Endometrial microvascular endothelial cells (primary cell): Measurements from ENCODE around the gene MDFI. TPM values are rescaled to one million over a fixed set of nuclear protein-coding genes. Genes with fewer than 3 reads are reported as not detected.

Experiments
- in situ Hi-C: cut with HindIII; loops from 2 replicates; pipeline ENCODE4 v1.10.0; 2017; ENCODE audit warnings: low sequenced_read_pairs, low pct_unique_long_range_greater_than_20kb; ENCODE audit errors: inconsistent ontology term
- total RNA-seq: library from RNA; depleted of rRNA; stranded (reverse); fragments of >200 nt; gene quantifications from one replicate; pipeline ENCODE4 v1.2.3, GENCODE V29; 2015; ENCODE audit errors: inconsistent ontology term

Gene MDFI
- total RNA-seq, 1 donor from 2014 or later, result 52.2 TPM

DNA sequence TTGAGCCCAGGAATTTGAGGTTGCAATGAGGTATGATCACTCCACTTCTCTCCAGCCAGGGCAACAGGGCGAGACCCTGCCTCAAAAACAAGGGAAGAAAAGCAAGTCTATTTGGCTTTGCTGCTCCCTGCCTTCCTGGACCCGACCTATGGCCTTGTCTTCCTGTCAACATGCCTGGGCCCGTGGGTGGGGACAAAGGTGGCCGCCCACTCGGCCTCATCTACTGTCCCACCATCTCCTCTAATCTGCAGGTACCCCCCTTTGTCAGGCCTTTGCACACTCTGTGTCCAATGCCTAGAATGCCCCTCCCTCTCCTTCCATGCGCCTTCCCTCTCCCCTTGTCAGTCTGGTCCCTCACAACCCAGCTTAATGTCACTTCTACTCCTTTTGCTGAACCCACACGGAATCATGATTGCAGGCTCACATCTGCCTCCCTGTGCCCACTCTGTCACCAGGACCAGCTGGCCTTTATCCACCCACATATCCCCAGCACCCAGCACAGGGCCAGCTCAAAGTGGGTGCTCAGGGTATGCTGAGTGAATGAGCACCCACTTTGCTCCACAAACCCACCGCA is 40.3 kb downstream of the MDFI start:
- in situ Hi-C loops, result no loop called here

DNA sequence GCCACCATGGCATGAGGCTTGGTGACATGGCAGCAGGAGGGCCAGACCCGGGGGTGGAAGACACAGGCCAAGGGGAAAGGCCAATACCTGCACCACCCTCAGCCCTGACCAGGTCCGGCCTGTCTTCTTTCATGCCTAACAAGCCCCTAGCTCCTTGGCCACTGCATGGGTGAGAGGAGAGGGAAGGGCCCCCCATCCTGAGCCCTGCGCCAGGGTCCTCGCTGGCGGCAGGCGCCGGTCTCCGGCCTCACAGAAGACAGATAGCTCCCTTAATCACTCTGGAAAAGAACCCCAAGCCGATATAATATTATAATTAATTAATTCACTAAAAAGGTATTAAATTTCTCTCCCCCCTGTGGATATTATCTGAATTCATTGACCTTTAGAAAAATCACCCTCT is 41.4 kb downstream of the MDFI start:
- in situ Hi-C loops, result no loop called here

DNA sequence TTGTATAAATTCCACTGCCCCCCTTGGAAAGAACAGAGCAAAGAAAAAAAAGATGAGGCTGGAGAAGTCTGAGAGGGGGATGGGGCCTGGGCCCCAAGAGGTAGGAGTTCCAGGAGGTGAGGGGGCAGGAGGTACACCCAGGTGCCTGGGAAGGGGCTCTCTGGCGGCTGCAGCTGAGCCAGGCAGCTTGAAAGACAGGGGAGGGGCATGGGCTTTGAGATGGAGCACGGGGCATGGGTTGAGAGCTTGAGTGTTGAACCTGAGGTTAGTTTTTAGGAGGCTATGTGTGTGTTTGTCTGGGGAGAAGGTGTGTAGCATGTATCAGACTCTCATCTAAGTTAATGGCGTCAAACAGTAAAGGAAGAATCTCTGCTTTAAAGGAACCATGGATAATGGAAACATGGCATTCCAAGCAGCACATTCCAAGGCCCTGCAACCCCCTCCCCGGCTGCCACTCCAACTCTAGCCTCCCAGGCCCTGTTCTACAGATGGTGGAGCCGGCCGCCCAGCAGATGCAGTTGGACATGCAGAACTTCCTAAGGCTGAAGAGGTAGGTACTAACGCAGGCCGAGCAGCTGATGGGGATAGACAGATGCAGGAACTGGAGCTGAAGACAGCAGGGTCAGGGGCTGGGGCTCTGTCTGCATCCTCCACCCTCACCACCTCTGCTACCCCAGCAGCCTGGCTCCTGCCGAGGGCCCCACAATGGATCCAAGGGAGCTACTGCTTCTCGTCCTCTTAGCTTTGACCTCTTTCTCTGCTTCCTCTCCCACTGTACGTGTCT is 42.1 kb downstream of the MDFI start:
- in situ Hi-C loops, result no loop called here

DNA sequence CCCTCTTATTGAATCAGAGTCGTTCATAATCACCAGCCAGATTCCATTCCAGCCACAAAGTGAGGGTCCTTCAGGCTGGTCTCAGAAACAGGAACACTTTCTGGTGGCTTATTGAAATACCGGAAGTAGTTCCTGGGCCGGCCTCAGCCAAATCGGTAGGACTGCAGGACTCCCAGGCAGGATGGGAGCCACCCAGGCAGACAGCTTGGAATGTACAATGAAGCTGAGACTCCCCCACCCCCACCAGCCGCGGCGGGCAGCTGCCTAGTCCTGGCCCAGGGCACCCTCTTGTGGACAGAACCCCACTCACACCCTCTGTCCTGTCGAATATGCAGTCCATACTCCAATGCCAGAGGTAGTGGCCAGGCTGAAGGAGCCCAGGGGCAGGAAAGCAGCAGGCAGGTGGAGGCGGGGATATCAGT is 43.8 kb downstream of the MDFI start:
- in situ Hi-C loops, result no loop called here

DNA sequence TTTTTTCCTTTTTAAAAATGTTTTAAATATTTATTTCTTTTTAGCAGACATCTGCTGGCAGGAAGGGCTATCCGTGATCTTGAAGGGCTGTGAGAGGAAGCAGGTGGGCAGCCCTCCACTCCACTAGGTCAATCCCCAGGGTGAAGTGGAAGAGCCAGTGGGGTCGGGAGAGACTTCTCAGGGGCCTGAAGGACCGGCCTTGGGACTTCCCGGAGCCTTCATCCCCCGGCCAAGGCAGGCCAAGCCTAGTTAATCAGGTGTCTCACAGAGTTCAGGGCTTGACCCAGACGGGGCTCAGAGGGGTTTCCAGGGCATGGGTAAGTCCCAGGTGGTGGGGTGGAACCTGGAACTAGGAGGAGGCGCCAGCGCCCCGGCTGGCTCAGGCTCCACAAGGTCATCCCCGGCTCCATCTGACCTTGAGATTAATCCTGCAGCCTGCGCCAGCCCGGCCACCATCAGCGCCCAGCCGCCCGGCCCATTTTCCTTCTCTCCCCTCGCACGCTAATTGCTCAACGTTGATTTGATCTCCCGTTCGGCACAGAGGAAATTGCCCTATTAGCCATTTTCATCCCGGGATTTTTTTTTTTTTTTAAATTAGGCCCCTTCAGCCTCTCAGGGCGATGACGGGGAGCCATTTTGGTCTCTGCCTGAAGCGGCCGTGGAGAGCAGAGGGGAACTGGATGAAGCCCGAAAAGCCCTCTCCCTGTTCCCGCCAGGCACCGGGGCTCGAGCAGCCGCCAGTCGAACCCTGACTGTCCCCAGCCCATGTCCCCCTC is 44.4 kb downstream of the MDFI start:
- in situ Hi-C loops, result no loop called here

DNA sequence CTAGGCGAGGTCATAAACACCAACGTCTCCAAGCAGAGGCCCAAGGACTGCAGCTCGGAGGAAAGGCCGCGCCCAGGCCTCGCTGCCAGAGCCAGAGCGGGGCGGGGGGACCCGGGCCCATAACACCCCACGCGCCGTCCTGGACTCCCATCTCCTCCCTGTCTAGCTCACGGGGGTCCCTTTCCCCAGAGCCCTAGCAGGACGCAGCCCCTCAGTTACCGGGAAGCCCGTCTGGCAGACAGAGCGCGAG is 44.9 kb downstream of the MDFI start:
- in situ Hi-C loops, result no loop called here

DNA sequence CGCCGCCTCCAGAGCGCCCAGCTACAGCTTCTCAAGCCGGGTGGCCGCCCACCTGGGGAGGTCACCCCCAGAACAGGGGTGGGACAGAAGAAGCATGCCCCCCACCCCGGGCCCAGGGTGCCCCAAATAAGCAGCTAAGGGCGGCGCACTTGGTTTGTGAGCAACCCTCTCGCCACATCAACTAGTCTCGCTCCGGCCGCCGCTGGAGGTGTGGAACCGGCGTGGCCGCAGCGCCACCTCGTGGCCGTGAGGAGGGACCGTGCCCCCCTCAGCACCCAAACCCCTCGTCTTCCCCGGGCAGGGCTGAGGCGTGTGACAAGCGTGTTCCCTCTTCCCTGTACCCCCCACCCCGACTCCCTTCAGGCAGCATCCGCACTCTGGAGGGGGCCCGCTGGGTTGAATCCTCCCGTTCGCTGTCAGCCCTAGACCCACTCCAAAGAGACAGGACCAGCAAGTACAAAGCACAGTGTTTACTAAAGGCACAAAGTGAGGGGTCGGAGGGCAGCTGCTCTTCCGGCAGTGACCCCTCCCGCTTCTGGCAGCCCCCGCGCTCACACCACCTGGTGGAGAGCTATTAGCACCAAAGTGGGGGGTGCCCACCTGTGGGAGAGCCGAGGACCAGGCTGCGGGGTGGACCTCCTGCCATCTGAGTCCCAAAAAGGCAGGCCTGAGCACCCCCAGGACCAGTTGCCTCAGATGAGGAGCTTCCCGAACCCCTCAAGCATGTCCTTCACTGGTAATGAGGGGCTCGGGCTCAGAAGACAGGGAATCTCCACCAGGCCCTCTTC is 45.4 kb downstream of the MDFI start:
- in situ Hi-C loops, result no loop called here

DNA sequence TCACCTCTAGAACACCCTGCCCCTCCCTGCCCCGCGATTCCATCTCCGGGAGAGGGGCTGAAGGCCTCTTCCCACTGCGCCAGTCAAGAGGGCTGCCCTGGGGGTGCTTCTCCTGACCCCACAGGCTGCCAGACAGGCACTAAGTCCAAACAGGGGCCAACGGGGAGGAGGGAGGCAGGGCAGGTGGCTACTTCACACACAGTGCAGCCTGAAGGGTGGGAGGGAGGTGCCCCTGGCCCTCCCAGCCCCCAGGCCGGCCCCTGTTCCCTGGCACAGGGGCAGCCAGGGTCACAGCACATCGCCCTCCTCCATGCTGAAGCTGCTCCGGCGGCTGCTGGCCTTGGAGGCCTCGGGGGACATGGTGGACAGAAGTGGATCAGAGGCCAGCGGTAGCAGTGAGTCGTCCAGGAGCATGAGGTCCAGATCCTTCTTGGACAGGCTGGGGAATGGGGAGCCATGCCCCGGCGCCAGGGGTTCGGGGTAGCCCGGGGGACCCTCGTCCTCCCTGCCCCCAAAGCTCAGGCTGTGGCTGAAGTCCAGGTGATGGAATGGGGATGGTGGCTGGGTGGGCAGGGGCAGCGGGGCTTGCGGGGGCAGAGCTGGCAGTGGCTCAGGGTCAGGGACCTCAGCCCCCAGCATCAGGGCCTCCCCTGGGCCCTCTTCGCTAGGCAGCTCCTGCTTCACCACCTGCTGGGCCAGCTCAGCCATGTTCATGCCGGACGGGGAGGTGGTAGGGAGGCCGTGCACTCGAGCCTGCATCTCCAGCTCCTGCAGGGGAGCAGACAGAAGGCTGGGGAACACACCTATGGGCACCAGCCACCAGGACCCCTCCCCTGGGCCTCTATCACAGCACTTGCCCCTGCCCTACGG is 46.3 kb downstream of the MDFI start:
- in situ Hi-C loops, result no loop called here

DNA sequence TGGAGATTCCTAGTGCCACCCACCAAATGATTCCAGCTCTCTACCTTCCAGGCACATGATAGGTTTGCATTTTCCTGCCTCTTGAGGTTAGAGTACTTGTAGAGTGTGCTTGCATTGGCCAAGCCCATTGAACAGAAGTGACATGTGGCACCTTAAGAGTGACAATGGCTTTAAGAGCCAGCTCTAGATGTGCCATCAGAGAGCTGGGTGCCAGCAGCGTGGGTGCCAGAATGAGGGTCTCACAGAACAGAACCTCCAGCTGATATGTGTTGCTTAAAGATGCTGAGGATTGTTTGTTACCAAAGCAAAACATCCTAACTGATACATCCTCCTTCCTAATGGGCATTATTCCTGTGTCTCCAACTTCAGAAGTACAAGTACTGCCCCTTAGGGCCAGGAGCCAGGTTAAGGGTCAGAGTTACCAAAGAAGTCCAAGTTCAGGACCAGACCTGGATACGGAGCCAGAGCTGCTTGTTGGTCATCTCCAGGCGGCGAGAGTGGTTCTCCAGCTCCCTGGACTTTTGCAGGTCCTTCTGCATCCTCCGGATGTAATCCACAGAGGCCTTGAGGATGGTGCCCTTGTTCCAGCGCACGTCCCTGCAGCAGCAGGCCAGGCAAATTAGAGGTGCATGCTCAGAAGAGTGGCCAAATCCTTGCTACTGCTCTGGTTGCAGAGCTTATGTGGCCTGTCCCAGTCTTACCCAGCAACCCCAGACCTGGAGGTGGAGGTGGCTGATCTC is 47.5 kb downstream of the MDFI start:
- in situ Hi-C loops, result no loop called here

DNA sequence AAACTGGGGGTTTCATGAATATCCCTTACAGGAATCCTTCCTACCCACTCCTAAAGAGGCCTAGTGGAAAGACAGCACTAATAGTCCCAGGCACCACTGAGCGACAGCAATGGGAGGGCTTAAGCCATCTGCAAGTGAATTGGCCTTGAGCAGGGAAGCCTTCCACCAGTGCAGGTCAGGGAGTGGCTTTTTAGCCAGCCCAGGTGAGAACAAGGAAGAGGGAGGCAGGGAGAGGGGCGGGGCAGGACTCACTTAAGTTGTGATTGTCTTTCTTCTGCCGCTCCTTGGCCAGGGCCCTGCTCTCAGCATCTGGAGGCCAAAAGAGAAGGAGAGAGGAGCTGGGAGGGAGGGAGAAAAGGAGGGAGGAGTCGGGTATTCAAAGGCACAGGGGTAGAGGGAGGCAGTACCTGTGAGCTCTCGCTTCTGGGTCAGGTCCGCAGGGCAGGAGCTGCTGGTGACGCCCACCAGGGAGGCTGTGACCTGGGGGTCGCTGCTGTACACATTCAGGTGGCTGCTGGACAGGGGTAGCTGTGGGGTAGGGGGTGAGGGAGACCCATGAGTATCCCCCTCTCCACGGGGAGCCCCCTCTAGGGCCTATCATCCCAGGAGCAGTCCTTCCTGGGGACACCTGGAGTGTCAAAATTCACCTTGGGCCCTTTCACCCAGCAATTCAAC is 49.4 kb downstream of the MDFI start:
- in situ Hi-C loops, result no loop called here

DNA sequence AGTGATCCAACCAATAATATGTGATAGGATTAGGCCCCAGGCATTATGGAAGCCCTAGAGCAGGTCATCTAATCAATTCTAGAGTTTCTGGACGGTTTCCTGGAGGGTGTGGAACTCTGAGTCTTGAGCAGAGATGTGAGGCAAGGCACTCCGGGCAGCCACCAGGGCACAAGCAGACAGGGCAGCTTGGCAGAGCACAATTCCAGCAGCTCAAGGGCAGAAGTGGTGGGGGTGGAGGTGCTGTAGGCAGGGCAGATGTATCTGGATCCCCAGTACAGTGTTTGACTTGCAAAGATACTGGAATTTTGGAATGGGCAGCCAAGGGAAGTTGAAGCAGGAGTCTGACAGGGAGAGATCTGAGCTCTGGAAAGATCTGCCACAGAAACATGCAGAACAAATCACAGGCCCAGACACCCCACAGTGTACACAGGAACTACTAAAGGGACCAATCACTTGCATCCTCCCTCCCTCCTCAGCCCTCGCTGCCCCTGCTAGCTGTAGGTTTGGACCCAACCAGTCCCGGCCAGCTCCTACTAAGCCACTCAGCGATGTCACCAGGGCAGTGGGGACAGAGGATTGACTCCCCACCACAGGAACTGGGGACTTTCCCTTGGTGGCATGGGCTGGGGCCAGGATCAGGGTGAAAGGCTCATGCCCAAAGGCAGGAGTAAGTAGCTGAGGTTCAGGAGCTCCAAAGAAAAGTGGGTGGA is 50.1 kb downstream of the MDFI start:
- in situ Hi-C loops, result no loop called here

DNA sequence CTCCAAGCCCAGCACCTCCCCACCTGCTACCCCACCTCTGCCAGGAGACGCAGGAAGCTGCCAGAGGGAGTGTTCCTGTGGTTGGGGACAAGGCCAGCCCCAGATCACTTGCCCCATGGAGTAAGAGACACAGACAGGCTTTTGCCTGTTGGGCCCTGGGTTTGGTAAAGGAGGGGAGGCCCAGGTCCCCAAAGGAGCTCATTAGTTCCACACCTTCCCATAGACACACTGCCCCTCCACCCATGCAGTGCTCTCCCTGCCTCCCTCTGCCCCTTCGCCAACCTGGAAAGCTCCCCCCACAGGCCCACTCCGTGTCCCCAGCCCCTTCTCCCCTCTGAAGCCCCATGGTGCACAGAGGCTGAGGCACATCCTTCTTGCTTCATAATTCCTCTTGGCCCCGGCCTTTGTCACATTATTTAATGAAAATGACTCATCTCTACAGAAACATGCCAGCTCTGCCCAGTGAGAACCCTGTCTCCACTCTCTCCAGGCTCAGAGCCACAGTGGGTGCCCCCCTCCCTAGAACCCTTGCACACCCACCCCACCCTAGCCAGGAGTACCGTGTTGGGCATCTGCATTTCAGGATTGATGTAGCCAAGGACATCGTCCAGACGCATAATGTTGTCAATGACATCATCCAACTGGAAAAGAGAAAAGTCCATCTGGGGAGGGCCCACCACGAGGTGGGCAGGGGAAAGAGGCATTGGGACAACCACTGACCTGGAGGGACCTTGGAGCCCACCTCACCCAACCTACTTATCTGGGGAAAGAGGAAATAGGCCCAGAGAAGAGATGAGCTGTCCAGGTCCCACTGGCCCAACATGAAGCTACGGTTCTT is 51.1 kb downstream of the MDFI start:
- in situ Hi-C loops, result no loop called here

DNA sequence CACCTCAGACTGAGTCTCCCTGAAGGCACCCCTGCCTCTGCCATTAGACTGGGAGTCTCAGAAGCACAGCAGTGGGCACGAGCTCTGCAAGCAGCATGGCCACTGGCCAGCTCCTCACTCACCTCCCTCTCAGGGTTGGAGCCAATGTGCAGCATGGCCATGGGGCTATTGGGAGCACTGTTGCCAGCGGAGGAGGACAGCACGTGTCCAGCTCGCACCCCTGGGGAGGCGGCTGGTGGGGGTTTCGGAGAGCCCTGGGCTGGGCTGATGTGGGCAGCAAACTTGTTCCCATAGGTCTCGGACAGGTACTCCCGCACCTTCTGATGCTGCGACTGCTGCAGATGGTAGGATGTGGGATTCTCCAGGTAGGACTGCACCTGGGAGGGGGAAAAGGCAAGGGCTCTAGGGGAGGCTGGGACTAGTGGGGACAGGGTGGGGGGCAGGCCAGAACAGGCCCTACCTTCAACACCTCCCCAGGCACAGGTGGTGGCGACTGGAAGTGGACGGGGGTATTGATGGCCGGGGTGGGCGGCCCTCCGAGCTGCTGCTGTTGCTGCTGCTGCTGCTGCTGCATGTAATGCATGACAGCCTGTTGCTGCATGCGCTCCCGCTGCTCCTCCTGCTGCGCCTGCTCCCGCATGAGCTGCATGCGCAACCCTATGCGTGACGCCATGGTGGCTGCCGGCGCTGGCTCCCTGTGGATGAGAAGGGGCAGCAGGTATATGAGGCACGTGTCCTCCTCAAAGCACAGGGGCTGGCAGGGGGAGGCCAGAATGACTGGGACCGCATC is 52.5 kb downstream of the MDFI start:
- in situ Hi-C loops, result no loop called here

DNA sequence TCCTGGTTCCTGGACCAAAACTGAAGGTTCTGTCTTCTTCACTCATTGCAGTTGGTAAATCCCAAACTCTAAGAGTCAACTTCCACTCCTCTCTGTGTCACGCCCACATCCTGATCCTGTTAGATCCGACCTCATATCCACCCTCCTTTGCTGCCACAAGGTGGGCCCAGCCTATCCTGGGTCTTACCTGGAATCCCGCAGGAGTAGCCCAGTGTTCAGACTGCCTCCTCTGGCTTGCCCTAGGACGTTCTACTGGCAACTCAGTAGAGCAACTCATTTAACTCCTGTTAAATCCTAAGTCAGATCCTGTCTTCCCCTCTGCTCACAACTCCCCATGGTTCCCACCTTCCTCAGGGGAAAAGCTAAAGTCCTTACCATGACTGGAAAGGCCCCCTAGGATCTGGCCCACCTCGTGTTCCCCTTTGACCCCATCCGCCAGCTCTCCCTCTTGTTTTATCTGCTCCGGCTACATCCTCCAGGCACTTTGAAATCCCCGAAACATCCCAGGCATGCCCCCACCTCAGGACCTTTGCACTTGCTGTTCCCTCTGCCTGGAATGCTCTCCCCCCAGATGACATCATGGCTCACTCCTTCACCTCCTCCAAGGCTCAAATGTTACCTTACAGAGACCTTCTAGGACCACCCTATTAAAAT is 53.3 kb downstream of the MDFI start:
- in situ Hi-C loops, result no loop called here

DNA sequence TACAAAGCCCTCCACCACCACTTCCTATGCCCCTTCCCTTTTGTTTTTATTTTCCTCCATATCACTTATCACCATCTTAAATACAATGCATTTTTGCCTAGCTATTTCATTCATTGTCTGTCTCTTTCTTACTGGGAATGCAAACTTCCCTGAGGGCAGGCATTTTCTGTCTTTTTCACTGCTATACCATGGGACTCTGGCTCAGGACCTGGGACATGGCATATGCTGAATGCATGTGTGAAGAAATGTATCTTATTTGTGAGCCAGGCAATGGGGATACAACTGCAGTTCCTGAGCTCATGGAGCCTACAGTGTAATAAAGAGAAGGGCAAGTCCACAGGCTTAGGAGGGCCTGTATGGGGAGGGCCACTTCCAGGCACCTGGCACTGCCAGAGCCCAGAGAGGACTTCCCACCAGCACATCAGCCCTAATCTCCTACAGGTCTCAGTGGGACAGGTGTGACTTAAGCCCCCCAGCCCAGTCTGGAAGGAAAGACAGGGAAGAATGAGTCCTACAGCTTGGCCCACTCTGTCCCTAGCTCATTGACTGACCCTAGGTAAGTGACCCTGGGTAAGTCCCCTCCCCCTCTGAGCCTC is 53.9 kb downstream of the MDFI start:
- in situ Hi-C loops, result no loop called here
